DMS79 (cell line): Measurements from ENCODE around the gene TIMP3.

Source experiments
- DNase-seq: peaks from one replicate; lab custom pipeline; 2025; lab: John Stamatoyannopoulos, UW

TIMP3 gene

DNA sequence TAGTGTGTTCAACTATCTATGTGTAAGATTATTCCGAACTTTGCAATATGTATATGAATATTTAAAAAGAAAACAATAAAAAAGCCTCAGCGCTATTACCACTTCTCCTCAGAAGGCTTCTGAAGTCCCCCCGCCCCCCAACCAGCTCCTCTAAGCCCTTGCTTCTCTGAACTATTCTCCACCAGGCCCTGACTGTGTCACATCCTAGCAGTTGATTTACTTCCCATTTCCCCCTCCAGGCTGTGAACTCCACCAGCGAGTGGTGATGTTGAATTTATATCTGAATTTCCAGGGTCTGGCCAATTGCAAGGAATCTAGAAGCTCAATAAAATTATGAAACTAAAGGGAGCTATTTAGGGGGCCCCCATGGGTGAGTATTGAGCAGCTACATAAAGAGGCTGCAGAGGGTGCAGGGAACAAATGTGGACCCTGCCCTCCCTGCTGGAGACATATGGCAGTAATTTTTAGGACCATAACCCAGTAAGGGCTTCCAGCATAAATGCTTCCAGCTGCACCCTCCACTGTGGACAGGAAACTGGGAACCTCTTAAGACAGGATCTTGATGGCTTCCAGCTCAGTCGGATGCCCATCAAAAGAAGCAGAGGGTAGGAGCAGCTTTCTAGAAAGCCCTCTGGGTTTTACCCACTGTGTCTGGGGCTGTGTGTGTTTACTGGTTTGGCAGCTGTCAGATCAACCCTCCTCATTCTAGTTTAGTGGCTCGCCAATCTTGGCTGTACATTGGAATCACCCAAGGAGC is 81.4 kb downstream of the TIMP3 start:
- no peak for DNase-seq

DNA sequence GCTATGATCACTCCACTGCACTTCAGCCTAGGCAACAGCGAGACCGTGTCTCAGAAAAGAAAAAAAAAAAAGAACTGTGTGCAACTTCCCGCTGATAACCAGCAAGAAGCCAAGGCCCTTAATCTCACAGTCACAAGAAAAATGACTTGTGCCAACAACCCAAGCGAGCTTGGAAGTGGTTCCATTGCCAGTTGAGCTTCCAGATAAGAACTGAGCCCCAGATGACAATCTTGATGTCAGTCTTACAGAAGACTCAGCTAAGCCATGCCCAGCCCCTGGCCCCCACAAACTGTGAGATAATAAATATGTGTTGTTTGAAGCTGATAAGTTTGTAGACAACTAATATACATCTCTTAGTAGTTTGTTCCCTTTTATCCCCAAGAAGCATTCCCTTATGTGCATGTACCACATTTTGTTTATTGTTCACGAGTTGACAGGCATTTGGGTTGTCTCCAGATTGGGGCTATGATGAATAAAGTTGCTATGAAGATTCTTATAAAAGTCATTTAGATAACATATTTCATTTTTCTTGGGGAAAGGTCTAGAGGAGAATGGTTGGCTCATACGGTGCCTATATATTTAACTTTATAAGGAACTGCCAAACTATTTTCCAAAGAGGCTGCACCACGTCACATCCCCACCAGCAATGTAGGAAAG is 85.9 kb downstream of the TIMP3 start:
- no peak for DNase-seq

DNA sequence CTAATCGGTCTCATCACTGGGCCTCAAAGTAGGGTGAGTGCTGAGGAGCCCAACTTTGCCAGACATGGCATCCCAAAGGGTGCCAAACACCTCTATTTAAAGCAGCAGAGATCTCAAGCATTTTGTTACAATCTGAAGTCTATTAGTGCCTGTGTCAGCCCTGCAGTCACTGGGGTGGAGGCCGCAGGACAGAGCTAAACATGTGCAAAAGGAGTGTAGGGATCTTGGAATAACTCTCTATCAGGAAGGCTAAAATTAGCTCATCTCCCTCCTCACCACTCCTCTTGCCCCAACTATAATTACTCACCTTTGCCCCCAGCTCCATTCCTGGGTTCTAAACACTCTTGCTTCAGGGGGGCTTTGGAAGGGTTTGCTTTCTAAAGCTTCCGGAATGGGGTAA is 87.5 kb downstream of the TIMP3 start:
- no peak for DNase-seq

DNA sequence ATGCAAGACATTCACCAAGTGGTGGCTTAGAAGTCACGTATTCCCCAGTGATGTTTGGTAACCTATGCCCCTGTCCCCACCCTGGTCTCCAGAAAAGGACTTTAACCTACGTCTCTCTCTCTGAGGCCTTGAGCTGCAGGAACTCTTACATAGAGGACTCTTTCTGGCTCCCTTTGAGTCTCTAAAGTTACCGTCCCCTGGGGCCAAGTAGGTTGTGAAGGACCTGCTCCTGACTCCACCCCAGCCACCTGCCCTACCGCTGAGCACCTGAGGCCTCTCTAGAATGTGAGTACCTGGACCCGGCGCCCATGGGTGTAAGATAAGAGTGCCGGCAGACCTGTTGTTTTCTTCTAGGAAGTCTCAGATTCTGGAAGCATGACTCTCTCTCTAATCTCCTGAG is 95.4 kb downstream of the TIMP3 start:
- DNase-seq: no peak

DNA sequence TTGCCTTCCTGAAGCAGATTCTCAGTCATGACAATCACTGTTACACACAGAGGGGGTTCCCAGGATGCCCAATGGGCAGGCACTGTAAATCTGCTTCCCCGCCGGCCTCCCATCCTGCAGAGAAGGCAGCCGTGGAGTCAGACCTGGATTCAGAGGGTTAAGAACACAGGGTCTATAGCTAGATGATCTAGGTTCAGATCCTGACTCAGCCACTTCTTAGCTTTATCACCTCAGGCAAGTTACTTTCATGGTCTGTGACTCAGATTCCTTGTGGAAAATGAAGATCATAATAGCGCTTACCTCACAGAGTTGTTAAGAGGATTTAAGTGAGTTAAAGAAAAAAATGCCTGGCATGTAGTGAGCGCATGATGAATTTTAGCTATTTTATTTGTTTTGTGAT is 95.9 kb downstream of the TIMP3 start:
- DNase-seq: no peak

DNA sequence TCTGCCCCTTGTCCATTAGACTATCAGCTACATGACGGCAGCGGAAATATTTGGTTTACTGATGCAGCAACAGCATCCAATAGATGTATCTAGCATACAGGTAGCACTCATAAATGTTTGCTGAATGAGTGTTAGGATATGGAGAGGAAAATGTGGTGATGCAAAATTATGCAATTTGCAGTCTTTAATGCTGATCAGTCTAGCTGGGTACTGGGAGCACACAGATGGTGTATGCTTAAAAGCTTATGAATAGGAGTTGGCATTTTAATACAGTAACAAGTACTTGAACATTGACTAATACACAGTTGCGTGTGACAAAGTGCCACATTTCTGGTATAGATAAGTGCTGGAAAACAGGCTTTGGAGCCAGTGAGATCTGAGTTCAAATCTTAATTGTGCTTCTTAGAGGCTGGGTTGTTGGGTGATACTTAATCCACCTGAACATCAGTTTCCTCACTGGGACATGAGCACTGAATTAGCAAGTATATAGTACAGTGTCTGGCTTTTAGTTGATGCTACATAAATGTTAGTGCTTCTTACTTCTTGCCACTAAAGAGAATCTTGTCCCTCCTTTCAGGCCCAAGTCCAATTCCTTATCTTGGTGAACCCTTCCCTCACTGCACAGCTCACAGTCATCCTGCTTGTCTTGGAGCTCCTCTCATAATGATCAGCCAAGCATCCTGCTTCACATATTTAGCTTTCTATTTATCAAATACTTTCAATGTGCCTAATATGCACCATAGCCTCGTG is 99.6 kb downstream of the TIMP3 start:
- no peak for DNase-seq

DNA sequence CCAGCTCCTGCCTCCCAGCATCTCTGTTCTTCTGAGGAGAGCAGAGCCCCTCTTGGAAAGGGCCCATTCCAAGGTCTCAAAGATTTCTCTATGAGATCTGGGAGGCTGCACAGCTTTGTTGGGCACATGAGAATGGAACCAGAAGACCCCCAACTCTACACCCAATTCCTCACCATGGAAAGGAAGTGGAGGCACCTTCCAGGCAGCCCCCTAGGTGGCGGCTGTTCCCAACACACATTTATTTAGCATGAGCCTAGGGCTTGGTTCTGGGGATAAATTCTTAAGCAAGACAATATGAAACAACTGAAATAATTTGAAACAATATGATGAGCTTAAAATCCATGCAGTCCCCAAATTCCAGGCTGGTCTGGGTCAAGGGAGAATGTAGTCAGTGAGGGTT is 100.4 kb downstream of the TIMP3 start:
- no peak for DNase-seq

DNA sequence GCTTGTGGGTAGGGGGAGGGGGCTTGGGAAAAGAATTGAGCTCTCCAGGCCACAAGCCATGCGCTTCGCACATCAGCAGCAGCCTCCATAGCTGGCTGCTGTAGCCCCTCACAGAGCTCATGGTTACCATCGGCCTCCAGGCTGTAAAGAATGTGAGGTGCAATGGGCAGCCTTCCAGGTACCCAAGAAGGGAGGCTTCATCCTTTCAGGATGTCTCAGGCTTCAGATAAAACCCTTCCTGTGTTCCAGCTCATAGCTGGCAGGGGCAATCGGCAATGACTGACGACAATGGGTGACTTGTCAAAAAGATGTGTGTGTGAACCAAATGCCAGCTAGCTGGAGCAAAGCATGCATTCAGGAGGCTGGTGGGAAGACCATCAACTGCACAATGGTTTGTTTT is 102.0 kb downstream of the TIMP3 start:
- DNase-seq: no peak

DNA sequence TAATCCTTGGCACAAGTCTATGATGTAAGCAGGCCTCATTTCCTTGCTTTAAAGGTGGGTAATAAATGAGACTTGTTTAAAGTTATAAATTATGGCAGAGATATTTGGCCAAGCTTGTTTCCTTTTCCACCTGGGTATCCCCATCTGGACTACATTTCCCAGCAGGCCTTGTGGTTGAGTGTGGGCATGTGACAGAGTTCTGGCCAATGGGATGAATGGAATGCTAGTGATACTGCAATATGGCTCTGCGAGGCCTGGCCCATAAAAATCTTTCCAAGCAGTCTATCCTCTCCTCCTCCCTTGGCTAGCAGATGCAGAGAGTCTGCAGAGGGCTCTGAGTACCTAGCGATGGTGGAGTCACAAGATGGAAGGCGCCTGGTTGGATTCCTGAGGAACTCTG is 102.5 kb downstream of the TIMP3 start:
- DNase-seq: no peak

DNA sequence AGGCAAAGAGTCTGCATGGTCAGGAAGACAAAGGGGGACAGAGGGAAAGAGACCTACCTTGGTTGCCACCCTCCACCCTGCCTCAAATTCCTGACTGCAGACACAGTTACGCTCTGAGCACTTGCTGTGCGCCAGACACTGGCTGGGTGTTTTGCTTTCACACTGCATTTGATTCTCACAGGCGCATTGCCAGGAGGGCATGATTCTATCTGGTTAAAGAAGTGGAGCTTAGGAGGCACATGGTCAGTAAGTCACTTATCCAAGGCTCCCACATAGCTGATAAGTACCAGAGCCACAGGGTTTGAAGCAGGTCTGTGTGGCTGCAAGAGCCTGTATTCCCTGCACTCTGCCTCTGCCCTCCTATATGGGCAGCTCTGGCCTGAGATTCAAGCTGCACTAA is 103.9 kb downstream of the TIMP3 start:
- DNase-seq: no peak

DNA sequence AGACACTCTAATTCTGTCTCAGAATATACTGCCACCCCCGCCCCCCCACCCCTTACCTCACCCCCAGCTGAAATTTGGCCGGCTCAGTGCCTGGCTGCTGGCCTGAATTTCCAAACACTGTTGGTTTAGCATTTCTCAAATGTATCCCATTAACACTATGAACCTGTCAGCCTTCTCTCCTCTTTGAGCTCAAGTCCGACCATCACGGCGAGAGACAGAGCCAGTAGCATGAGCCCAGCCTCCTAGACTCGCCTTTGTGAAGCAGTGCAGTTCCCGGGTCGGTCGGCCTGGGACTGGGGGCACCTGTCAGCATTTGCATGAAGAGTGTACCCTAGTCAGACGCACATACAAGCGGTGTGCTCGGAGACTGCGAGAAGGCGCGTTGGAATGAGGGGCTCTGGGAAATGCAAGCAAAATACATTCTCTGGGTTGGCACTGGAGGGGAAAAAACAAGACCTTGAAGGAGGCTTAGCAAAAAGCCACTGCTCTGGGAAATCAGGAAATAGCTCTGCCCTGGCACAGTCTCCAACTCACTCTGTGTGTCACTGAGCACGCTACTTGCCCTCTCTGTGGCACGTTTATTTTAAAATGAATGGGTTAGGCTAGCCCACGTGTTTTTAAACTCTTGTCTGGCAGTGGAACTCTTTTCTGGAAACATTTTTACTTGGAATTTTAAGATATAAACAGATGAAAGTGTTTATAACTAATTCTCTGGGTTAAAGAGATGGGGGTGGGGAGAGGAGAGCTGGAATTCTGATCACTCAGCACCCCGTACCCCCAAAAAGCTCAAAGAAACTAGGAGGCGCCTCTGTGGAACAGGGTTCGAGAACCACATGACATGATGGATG is 108.3 kb downstream of the TIMP3 start:
- no peak for DNase-seq

DNA sequence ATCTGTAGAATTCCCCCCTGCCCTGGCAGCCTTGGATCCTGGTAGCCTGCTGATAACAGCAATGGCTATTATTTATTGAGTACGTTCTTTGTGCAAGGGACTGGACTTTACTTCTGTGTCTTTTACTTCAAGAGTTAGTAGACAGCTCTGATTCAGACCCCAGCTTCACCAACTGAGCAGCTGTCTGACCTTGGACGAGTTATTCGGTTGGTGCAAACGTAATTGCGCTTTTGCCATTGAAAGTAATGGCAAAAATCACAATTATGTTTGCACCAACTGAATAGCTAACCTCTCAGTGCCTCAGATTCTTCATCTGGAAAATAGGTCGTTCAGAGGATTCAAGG is 108.9 kb downstream of the TIMP3 start:
- DNase-seq: no peak

DNA sequence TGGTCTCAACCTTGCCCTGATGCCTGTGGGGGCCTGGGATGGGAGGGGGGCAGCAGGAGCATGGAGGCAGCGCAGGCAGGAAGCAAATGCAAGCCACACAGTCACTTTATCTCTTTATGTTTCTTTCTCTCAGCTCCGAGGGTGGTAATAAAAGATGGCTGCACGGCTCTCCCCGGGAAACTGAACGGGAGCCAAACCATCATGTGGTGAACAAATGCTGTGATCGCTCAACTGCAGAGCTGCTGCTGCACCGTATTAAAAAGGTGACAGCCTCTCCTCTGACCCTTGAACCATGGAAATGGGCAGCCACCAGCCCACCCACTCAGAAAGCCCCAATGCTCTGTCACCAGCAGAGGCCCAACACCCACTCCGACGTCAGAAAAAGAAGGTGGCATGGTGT is 110.0 kb downstream of the TIMP3 start:
- no peak for DNase-seq
